Measurements from ENCODE around the gene AK8.

Gene AK8

DNA sequence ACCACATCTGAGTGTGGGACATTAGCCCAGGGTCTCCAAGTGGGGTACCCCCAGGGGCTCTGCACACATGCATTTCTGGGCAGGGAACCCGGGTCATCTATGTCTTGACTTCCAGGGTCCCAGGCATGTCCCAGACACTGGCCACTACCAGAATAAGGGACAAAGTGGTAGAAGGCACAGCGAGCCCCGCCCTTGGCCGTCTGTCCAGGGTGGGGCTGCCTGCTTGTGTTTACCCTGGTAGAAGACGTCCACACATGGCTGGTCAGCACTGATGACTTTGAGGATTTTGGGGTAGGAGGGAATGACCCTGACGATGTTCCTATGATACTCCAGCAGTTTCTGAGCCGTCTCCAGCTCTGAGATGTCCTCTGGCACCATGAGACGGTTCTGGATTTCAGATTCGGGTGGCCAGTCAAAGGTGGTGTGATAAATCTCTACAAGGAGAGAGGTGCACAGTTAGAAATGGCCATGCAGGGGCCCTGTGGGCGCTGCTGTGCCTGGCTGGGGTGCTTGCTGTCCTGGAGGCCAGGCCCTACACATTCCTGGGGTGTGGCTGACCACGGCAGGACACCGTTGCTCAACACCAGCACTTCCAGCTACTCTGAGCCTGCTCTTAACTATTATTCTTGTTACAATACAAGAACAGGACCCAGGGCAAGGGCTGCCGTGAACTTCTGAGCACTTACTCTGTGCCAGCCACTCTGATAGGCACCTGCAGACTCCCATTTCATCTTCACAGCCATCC lies 51.3 kb downstream of the AK8 start:
- DNase-seq (ENCODE audit: insufficient read length, low spot score) (no peak), FAIRE-seq (no peak)

DNA sequence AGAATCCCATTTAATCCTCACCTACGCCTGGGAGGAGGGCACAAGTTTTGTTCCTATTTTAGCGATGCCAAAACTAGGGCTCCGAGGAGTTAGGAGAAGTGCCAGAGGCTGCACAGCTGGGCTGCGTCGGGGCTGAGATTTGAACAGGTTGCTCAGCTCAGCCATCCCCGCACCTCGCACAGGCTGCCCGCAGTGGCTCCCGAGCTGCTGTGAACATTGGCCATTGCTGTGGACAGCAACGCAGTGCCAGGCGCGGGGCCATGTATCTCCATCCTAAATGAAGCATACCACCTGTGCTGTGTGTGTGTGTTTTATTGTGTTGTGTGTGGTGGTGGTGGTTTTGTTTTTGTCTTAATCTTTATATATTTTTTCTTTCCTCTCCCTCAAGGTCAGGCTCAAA lies 52.0 kb downstream of the AK8 start:
- DNase-seq (ENCODE audit: insufficient read length, low spot score) (no peak), FAIRE-seq (no peak)

DNA sequence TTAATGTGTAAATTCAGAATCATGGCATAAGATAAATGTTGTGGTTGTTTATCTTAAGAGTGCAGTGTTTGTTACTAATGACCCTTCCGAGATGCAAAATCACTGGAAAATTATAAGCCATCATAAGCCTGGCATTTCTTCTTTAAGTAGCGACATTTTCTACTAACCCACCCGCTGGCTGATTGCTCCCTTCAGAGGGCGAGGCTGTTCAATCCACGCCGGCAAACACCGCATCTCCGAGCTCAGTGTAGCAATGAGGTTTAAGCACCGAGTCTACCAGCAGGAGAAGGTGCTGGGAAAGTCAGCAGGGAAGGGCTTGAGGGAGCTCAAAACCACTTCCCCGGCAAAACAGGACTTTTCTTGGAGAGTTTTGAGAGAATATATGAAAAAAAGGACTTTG lies 52.7 kb downstream of the AK8 start:
- DNase-seq (ENCODE audit: insufficient read length, low spot score) (no peak), FAIRE-seq (no peak)

DNA sequence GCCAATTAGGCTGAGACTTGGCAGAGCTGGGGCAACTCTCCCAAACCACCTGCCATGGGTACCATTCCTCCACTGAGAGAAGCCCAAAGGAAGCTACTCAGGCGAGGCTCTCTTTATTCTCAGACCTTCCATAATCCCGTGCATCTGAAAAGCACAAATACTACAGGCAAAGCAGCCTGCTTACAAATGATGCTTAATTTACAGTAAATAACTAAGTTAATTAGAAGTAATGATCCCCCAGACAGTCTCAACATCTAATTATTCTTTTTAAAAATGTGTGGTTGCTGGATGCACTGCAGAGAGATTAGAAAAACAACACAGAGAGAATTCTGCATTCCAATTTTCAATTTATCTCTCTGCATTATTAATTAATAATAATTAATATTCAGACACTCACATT lies 53.1 kb downstream of the AK8 start:
- no peak for FAIRE-seq
- DNase-seq (ENCODE audit: insufficient read length, low spot score), result no peak

DNA sequence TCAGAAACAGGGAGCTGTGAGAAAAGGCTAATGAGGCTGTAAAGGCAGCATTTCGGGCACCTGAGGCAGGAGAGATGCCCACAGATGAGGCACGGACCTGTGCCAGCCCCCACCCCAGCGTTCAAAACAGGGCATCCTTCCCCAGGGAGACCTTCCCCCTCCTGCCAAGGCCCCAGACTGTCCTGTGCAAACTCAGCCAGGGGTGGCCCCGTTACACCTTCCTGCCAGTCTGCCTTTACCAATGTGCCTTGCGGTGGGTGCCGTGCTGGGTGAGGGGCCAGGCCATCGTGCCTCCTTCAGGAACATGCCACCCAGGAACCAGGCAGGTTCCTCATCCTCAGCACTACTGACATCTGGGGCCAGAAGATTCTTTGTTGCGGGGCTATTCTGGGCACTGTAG lies 53.9 kb downstream of the AK8 start:
- no peak for DNase-seq (ENCODE audit: insufficient read length, low spot score)
- no peak for FAIRE-seq

DNA sequence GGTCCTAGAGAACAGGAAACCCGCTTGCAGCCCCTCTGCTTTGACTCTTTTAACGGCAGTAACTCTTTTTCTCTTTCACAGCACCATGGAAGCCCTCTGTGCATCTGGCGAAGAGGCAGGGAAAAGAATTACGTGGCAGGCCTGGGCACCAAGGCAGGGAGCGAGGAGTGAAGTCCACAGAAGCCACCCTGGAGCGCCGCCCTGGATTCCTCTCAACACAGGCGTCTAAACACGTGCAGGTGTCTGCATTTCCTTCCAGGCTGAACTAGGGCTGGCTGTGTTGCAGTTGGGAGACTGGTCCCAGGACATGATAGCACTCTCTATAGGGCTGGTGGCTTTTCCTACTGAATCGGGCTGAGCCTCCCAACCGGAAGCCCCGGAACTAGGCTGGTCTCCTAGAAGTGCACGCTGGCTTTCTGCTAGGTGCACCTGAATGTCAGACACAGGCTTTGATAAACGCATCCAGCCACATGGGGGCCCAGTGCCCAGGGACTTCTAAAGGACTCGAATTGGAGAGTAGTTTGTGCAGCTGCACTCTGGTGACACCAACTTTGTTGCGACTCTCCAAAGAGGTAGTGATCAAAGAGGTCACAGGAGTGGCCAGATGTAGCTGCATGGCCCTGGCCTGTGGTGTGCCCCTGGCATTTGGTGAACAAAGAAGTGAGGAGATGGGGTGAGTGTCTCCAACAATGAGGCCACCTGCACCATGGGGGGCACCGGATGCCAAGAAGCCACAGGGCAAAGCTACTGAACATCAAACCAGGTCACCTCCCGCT lies 54.5 kb downstream of the AK8 start:
- no peak for FAIRE-seq

DNA sequence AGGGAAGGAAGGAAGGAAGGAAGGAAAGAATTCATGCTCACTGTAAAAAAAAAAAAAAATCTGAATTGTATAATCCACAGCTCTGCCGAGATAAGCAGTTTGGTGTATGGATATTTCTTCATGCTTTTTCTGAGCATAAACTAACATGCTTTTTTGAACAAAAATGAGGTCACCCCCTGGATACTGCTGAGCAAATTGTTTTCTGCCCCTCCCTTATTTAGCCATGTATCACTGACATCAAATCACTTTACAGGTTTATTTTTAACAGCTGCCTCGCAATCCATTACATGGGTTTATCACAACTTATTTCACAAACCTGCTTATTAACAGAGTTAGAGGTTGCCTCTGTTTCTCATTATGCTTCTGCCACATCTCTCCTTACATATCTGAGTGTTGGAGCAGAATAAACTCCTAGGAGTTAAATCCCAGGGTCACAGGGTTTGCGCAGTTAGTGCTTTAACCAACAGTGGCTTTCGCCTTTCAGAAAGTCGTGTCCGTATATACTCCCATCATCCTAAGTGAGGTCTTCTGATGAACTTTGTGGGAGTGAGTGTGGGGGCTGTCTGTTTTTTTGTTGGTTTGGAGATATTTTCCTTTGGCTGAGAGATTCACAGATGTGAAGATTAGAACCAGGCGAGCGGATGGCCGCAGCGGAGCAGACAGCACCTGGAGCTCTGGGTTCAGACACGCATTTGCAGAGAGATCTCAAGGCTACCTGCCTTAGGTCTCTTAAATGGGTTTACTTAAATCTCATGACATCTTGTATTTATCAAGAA lies 57.7 kb downstream of the AK8 start:
- FAIRE-seq (no peak), DNase-seq (ENCODE audit: insufficient read length, low spot score) (no peak)

More for the DNA sequence above, 54.5 kb downstream of the AK8 start:
- DNase-seq (ENCODE audit: insufficient read length, low spot score), result no peak

- no peak for FAIRE-seq
- DNase-seq (ENCODE audit: insufficient read length, low spot score), result no peak
Observed at GRCh38 chr9:132818588-132818987, 59.5 kb downstream of the AK8 start.

GRCh38 chr9:132814937-132815336 lies 63.1 kb downstream of the AK8 start:
- DNase-seq (ENCODE audit: insufficient read length, low spot score), result no peak
- no peak for FAIRE-seq

DNA sequence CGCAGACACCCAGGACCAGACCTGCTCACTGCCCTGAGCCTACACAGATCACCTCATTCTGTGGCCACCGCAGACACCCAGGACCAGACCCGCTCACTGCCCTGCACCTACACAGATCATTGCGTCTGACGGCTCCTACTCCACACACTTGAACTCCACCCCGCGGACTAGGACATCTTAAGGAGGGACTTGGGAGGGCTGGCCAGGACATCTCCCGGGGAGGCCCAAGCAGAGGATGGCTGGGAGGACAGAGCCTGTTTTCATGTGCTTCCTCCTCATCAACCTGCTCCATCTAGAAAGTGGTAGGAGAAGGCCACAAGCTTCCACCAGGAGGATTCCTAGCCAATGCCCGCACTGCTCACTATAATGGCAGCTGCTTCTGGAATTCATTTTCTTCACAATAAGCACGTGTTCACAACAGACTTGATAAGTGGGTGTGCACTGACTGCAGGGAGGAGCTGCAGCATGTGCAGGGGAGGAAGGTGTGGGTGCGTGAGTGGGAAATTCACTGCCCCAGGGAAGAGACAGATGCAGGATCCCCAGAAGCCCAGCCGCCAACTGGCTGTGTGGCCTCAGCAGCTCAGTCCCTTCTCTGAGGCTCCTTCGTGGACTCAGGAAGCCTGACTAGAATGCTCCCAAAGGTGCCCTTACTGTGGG lies 64.8 kb downstream of the AK8 start:
- DNase-seq (ENCODE audit: insufficient read length, low spot score) (no peak), FAIRE-seq (no peak)

DNA sequence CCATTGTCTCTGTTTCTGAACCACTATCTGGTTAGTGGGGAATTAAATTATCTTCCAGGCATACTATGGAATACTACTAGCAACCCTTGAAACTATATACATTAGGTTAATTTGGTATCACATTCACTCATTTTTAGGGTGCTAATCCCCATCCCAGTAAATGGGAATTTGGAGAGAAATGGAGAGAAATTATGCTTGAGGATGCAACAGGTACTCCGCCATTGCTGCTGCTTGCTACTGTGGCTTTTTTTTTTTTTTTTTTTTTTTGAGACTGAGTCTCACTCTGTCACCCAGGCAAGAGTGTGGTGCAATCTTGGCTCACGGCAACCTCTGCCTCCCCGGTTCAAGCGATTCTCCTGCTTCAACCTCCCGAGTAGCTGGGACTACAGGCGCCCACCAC lies 66.1 kb downstream of the AK8 start:
- FAIRE-seq, result no peak
- no peak for DNase-seq (ENCODE audit: insufficient read length, low spot score)

DNA sequence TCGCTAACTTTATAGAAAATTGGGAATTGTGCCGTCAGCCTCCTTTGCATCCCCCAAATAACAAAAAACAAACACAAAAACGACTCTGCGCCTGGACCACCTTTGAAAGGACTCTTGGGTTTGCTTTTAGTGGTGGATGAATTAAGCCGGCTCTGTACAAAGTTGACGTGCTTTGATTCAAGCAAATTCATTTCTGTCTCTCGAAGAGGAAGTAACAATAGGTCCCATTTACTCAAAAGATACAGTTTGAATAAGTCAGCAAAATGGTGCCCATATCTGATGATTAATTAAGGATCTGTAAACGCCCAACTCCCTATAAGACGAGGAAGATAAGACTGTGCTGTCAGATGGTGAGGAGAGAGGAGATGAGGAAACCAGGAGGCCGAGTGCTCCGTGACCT lies 67.8 kb downstream of the AK8 start:
- DNase-seq (ENCODE audit: insufficient read length, low spot score) (no peak), FAIRE-seq (no peak)

DNA sequence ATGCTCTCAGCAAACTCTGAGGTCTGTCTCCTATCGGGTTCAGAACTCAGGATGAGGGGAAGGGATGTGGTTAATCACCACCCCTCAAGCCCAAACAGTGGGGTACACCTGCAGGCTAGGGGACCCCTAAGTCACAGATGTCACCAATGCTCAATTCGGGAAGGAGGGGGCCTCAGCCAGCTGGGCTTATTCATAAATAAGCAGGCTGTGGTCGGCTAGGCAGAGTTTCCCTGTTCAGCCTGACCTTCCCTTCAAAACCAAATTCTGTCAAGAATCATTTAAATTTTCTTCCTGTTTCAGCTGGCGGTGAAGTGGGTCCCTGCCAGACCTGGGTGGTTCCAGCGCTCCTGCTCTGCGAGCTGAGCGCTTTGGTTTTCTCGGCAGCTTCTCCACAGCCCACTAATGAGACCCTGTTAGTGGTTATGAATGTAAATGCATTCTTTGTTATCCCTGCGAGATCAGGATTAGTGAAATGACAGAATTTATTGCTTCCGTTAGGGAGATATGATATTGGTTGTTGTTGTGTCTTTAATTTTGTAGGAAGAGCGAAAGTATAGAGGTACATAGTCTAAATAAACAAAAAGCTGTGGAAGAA lies 68.3 kb downstream of the AK8 start:
- FAIRE-seq, result no peak
- DNase-seq (ENCODE audit: insufficient read length, low spot score), result no peak

- FAIRE-seq (no peak), DNase-seq (ENCODE audit: insufficient read length, low spot score) (no peak)
Observed at GRCh38 chr9:132808645-132809044, 69.4 kb downstream of the AK8 start.

GRCh38 chr9:132806723-132807421 lies 71.2 kb downstream of the AK8 start:
- FAIRE-seq (no peak), DNase-seq (ENCODE audit: insufficient read length, low spot score) (no peak)

- DNase-seq (ENCODE audit: insufficient read length, low spot score), result no peak
- FAIRE-seq, result no peak
Observed at GRCh38 chr9:132806306-132806705, 71.8 kb downstream of the AK8 start.

DNA sequence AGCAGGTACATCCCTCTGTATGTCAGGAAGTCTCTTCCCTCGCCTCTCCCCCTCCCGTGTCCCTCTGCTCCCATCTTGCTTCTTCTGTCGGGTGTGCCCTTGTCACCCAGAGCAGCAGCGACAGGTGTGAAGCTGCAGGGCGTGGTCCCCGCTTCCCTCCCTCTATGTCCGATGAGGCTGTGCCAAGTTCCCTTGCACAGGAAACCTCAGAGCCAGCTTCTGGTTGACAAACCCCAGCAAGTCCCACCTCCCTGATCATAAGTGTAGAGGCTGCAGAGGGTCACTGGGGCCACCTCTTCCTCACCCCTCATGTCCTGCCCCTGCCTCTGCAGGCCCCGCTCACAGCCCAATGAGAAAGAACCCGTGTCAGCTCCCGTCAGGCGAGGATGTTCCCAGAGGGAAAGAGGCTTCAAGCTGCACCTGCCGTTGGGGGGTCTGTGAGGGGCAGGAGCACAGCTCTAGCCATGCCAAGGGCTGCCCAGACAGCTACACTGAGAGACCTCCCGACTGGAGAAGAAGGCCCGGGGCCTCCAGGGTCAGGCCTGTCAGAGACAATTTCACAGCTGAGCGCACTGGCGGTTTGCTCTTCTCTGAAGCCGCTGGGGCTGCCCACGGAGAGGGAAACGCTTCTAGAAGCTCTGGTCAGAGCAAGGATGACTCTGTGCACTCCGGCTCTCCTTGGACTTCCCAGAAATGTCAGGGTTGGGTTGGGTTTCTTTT lies 73.3 kb downstream of the AK8 start:
- DNase-seq (ENCODE audit: insufficient read length, low spot score), result no peak
- no peak for FAIRE-seq

- no peak for FAIRE-seq
- DNase-seq (ENCODE audit: insufficient read length, low spot score), result no peak
Observed at GRCh38 chr9:132802121-132802795, 75.8 kb downstream of the AK8 start.

DNA sequence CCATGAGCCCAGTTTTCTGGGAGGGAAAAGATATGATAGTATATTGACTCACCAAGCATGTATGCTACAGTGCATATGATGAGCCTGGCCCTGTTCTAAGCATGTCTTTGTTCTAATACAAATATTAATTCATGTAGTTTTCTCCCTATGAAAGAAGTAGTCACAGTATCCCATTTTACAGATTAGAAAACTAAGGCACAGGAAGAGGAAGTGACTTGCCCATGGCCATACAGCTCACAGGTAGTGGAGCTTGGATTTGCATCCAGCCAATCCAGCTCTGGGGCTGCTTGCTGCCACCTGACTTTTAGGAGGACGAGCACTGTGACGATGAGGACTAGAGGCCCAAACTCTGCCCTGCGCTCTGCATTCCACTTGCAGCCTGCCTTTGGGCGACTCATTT lies 76.4 kb downstream of the AK8 start:
- DNase-seq (ENCODE audit: insufficient read length, low spot score) (no peak), FAIRE-seq (no peak)

Data from HTR-8/SVneo (cell line).